Epithelial cell of proximal tubule (primary cell): Measurements from ENCODE around the gene SMAD1. TPM values are rescaled to one million over a fixed set of nuclear protein-coding genes. Genes with fewer than 3 reads are reported as not detected.

Experiments
- DNase-seq: peaks from one replicate; pipeline ENCODE4 v3.0.0-alpha.2; 2011; ENCODE audit warnings: low read depth
- H3K4me3 ChIP-seq: 2 replicates; pipeline ENCODE4 v1.5.1; 2011; ENCODE audit warnings: low read depth, mild to moderate bottlenecking, low read length
- CTCF ChIP-seq: conservative IDR thresholded peaks from 2 replicates; pipeline ENCODE4 v1.5.1; 2012; ENCODE audit warnings: low read depth, mild to moderate bottlenecking, low read length
- total RNA-seq: library from RNA; depleted of rRNA; stranded (reverse); fragments of >200 nt; gene quantifications from 2 replicates; pipeline ENCODE4 v1.2.3, GENCODE V29; 2015

SMAD1 gene
- total RNA-seq, 1 donor from 2014 or later = 23.4 TPM

GRCh38 chr4:145496292-145496691 is 14.6 kb downstream of the SMAD1 start:
- DNase-seq = no peak
- TF ChIP-seq CTCF = no peak
- H3K4me3 ChIP-seq = no peak overlapping the region

- DNase-seq = no peak
- H3K4me3 ChIP-seq = no peak overlapping the region
- no peak for TF ChIP-seq CTCF
Measured at GRCh38 chr4:145497199-145498149, 15.8 kb downstream of the SMAD1 start.

GRCh38 chr4:145498430-145498829 is 16.8 kb downstream of the SMAD1 start:
- no peak for TF ChIP-seq CTCF
- no peak overlapping the region for H3K4me3 ChIP-seq
- DNase-seq = no peak

- no peak overlapping the region for H3K4me3 ChIP-seq
- no peak for DNase-seq
- no peak for TF ChIP-seq CTCF
Measured at GRCh38 chr4:145501051-145501660, 19.5 kb downstream of the SMAD1 start.

GRCh38 chr4:145502809-145503208 is 21.2 kb downstream of the SMAD1 start:
- TF ChIP-seq CTCF = no peak
- no peak for DNase-seq

GRCh38 chr4:145503486-145504072 is 21.9 kb downstream of the SMAD1 start:
- DNase-seq = no peak
- no peak overlapping the region for H3K4me3 ChIP-seq
- no peak for TF ChIP-seq CTCF

More at GRCh38 chr4:145502809-145503208, 21.2 kb downstream of the SMAD1 start:
- H3K4me3 ChIP-seq = no peak overlapping the region
